Spleen (tissue), 11 donors: ENCODE measurements around the gene OR56B4. TPM values are rescaled to one million over a fixed set of nuclear protein-coding genes. Genes with fewer than 3 reads are reported as not detected.

Source experiments
- DNase-seq: peaks from one replicate; pipeline ENCODE4 v3.0.0-alpha.2; 2020
- H3K27ac ChIP-seq, 8 donors: fragments of 200-600 bp; sonication (generic) in 7 of 8; 1 replicate in 4 of 8; 2 replicates in 4 of 8; pipeline versions ENCODE4 v1.5.0 to v1.8.0; 2016 to 2021; ENCODE audit warnings: inconsistent platforms in 4 of 8, mild to moderate bottlenecking in 4 of 8, moderate library complexity in 1 of 8
- H3K27me3 ChIP-seq, 7 donors: fragments of 200-600 bp; sonication (generic) in 6 of 7; replicated peaks in 1 of 7; 1 replicate in 4 of 7; 2 replicates in 3 of 7; pipeline versions ENCODE4 v1.5.0 to v1.8.0; 2016 to 2021; ENCODE audit warnings: inconsistent platforms in 3 of 7, mild to moderate bottlenecking in 1 of 7
- H3K36me3 ChIP-seq, 6 donors: fragments of 200-600 bp; sonication (generic) in 5 of 6; 1 replicate in 4 of 6; 2 replicates in 2 of 6; pipeline versions ENCODE4 v1.5.0 to v1.8.0; 2016 to 2021; ENCODE audit warnings: inconsistent platforms in 2 of 6
- H3K4me1 ChIP-seq, 6 donors: fragments of 200-600 bp; sonication (generic) in 5 of 6; 1 replicate in 3 of 6; 2 replicates in 3 of 6; pipeline versions ENCODE4 v1.5.0 to v1.8.0; 2016 to 2021; ENCODE audit warnings: inconsistent platforms in 3 of 6
- H3K4me3 ChIP-seq, 8 donors: fragments of 200-600 bp; sonication (generic) in 7 of 8; 1 replicate in 4 of 8; 2 replicates in 4 of 8; pipeline versions ENCODE4 v1.5.0 to v1.8.0; 2016 to 2021; ENCODE audit warnings: inconsistent platforms in 4 of 8, mild to moderate bottlenecking in 4 of 8, moderate library complexity in 2 of 8
- H3K9me3 ChIP-seq, 8 donors: fragments of 200-600 bp; sonication (generic) in 7 of 8; 1 replicate in 4 of 8; 2 replicates in 4 of 8; pipeline versions ENCODE4 v1.5.0 to v1.8.0; 2016 to 2021; ENCODE audit warnings: inconsistent platforms in 4 of 8
- POLR2A ChIP-seq, 3 donors: fragments of 450-650 bp; IDR thresholded peaks; one replicate each; pipeline ENCODE4 v1.5.1; 2017; ENCODE audit warnings: antibody characterized with exemption in 3 of 3, mild to moderate bottlenecking in 1 of 3
- POLR2AphosphoS5 ChIP-seq, 3 donors: sonication (generic); formaldehyde crosslinking; IDR thresholded peaks; one replicate each; pipeline ENCODE4 v1.5.1; 2017; ENCODE audit warnings: antibody characterized with exemption in 3 of 3
- WGBS, 5 donors: extraction: QIAGEN DNeasy Blood & Tissue Kit in 3 of 5; methylation state at CpG; one replicate each; pipeline versions ENCODE4 v1.1.5 to v1.1.7; 2013 to 2018; 5-methylcytosine and 5-hydroxymethylcytosine counted together
- intact Hi-C: fragments of 100-400 bp; cut with DNase I; formaldehyde crosslinking; loops from one replicate; pipeline ENCODE4 v1.15.0; 2023; ENCODE audit warnings: low total_unique reads
- polyA plus RNA-seq, 3 donors: library from polyadenylated mRNA; stranded (reverse); fragments of 200-250 nt; gene quantifications; one replicate each; pipeline ENCODE4 v1.2.1, GENCODE V29; 2013
- total RNA-seq, 7 donors: library from RNA; depleted of rRNA in 3 of 7; stranded (reverse); fragments of >200 nt in 3 of 7; fragmentation: NEBNext Ultra II Directional in 4 of 7; extraction: Animal tissue kit (Norgen Biotek cat#: 25700) in 4 of 7; gene quantifications; one replicate each; pipeline versions ENCODE4 v1.1.0 to v1.2.1, GENCODE V29; 2016 to 2021
- TF ChIP-seq, protein P1 (sequence below), 11 experiments: fragments of 200-600 bp in 7 of 11; fragments of 450-650 bp in 4 of 11; sonication (generic) in 4 of 11; IDR thresholded peaks in 8 of 11; conservative IDR thresholded peaks in 3 of 11; 1 replicate in 7 of 11; 2 replicates in 4 of 11; pipeline versions ENCODE4 v1.4.0 to v1.8.0; 2016 to 2021; ENCODE audit warnings: antibody characterized with exemption in 11 of 11, inconsistent platforms in 4 of 11, mild to moderate bottlenecking in 1 of 11
- donor health status: healthy with polysubstance abuse.
- donor health status: DM: no; HTN: no; CAD: no; lungs with moderate emphysema.
- donor health status: DM: no; HTN: no; CAD: no.
- donor health status: Bipolar disorder and iron deficiency.
- donor health status: healthy.
- donor health status: DM: no; HTN: no; CAD: no.
- donor health status: DM: yes; HTN: yes; CAD: no.

The OR56B4 gene
- total and polyA plus RNA-seq, 10 donors: not detected

GRCh38 chr11:6077723-6078122 lies 29.8 kb upstream of the OR56B4 start:
- no peak for DNase-seq
- peaks cover 0 to 35% (median 17%) of the 10 kb centered on the region in 8 donors for H3K9me3 ChIP-seq
- H3K36me3 ChIP-seq: no peaks in the 10 kb centered on the region
- H3K4me3 ChIP-seq: no peak overlapping the region
- intact Hi-C loops: no loop called here
- TF ChIP-seq POLR2A (IDR thresholded peaks at IDR 0.05) (no peak), POLR2AphosphoS5 (IDR thresholded peaks at IDR 0.05) (no peak)
- TF ChIP-seq, protein P1, sequence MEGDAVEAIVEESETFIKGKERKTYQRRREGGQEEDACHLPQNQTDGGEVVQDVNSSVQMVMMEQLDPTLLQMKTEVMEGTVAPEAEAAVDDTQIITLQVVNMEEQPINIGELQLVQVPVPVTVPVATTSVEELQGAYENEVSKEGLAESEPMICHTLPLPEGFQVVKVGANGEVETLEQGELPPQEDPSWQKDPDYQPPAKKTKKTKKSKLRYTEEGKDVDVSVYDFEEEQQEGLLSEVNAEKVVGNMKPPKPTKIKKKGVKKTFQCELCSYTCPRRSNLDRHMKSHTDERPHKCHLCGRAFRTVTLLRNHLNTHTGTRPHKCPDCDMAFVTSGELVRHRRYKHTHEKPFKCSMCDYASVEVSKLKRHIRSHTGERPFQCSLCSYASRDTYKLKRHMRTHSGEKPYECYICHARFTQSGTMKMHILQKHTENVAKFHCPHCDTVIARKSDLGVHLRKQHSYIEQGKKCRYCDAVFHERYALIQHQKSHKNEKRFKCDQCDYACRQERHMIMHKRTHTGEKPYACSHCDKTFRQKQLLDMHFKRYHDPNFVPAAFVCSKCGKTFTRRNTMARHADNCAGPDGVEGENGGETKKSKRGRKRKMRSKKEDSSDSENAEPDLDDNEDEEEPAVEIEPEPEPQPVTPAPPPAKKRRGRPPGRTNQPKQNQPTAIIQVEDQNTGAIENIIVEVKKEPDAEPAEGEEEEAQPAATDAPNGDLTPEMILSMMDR (IDR thresholded peaks at IDR 0.05 in 8 of 11, conservative IDR thresholded peaks at IDR 0.05 in 3 of 11): no peak
- H3K27me3 ChIP-seq: no peaks in the 10 kb centered on the region
- H3K4me1 ChIP-seq: no peaks in the 10 kb centered on the region
- no peak overlapping the region for H3K27ac ChIP-seq
- WGBS, 5 donors: 89 to 96% (median 91%) methylated on average over 6 of the region's 6 CpGs

- 53 to 75% (median 66%) methylated on average over 4 of the region's 4 CpGs for WGBS, 5 donors
- intact Hi-C loops: no loop called here
- no peak for TF ChIP-seq POLR2AphosphoS5 (IDR thresholded peaks at IDR 0.05)
- TF ChIP-seq, protein P1 (IDR thresholded peaks at IDR 0.05 in 8 of 11, conservative IDR thresholded peaks at IDR 0.05 in 3 of 11): no peak
- TF ChIP-seq POLR2A (IDR thresholded peaks at IDR 0.05): no peak
These were observed 28.0 kb upstream of the OR56B4 start for GRCh38 chr11:6079463-6079862.

GRCh38 chr11:6083129-6083528 lies 24.4 kb upstream of the OR56B4 start:
- H3K4me1 ChIP-seq: no peaks in the 10 kb centered on the region
- H3K9me3 ChIP-seq: peaks cover 0 to 30% (median 13%) of the 10 kb centered on the region in 8 donors
- H3K36me3 ChIP-seq: no peaks in the 10 kb centered on the region
- intact Hi-C loops: no loop called here
- 78 to 89% (median 79%) methylated on average over 2 of the region's 2 CpGs for WGBS, 5 donors
- no peak overlapping the region for H3K27ac ChIP-seq
- no peak for DNase-seq
- H3K4me3 ChIP-seq: no peak overlapping the region
- TF ChIP-seq POLR2A (IDR thresholded peaks at IDR 0.05): no peak
- TF ChIP-seq, protein P1 (IDR thresholded peaks at IDR 0.05 in 8 of 11, conservative IDR thresholded peaks at IDR 0.05 in 3 of 11): no peak
- no peak for TF ChIP-seq POLR2AphosphoS5 (IDR thresholded peaks at IDR 0.05)
- peaks cover 0 to 8% (median 0%) of the 10 kb centered on the region in 7 donors for H3K27me3 ChIP-seq

More at GRCh38 chr11:6079463-6079862, 28.0 kb upstream of the OR56B4 start:
- Histone ChIP-seq H3K9me3 (peaks cover 0 to 52% (median 29%) of the 10 kb centered on the region in 8 donors), H3K4me3 (no peak overlapping the region), H3K27ac (no peak overlapping the region), H3K36me3 (no peaks in the 10 kb centered on the region), H3K4me1 (no peaks in the 10 kb centered on the region), H3K27me3 (no peaks in the 10 kb centered on the region)
- no peak for DNase-seq

GRCh38 chr11:6084587-6084986 lies 22.9 kb upstream of the OR56B4 start:
- TF ChIP-seq, protein P1 (IDR thresholded peaks at IDR 0.05 in 8 of 11, conservative IDR thresholded peaks at IDR 0.05 in 3 of 11): no peak

More at GRCh38 chr11:6084587-6084986, 22.9 kb upstream of the OR56B4 start:
- WGBS, 5 donors: 70 to 87% (median 73%) methylated on average over 1 to 3 of the region's 3 CpGs
- intact Hi-C loops: no loop called here
- Histone ChIP-seq H3K36me3 (no peaks in the 10 kb centered on the region), H3K27me3 (peaks cover 0 to 8% (median 0%) of the 10 kb centered on the region in 7 donors), H3K9me3 (peaks cover 0 to 27% (median 13%) of the 10 kb centered on the region in 8 donors), H3K4me3 (no peak overlapping the region), H3K27ac (no peak overlapping the region), H3K4me1 (no peaks in the 10 kb centered on the region)
- no peak for DNase-seq
